SK-N-MC (cell line): ENCODE measurements around the gene THY1.
"Not testable (repeated sequence)": the region's sequence is repeated elsewhere in the genome, so short reads cannot be mapped to it uniquely, and the experiment has no call there.

Experiments used
- EZH2 ChIP-seq: fragments of 200-600 bp; sonication (generic); IDR thresholded peaks from one replicate; pipeline ENCODE4 v1.6.1; 2017; ENCODE audit warnings: antibody characterized with exemption
- POLR2AphosphoS5 ChIP-seq: IDR thresholded peaks from 2 replicates; pipeline ENCODE4 v1.6.1; 2012; ENCODE audit warnings: mild to moderate bottlenecking, low read depth, low read length, borderline replicate concordance

- not testable (repeated sequence) for TF ChIP-seq EZH2, POLR2AphosphoS5
Measured at GRCh38 chr11:119455708-119456107, 32.7 kb upstream of the THY1 start.
